Neutrophil (primary cell): ENCODE results near the gene GRIA1.

Experiments used
- H3K27ac ChIP-seq: fragments of 200-600 bp; sonication (generic); 2 replicates; pipeline ENCODE4 v1.5.1; 2016; ENCODE audit warnings: mild to moderate bottlenecking, moderate library complexity
- H3K27me3 ChIP-seq: fragments of 200-600 bp; sonication (generic); 2 replicates; pipeline ENCODE4 v1.6.0; 2016; ENCODE audit warnings: mild to moderate bottlenecking
- H3K36me3 ChIP-seq: fragments of 200-600 bp; sonication (generic); 2 replicates; pipeline ENCODE4 v1.5.1; 2017
- H3K4me1 ChIP-seq, 2 experiments: fragments of 200-600 bp in 1 of 2; sonication (generic) in 1 of 2; 1 replicate in 1 of 2; 2 replicates in 1 of 2; pipeline versions ENCODE4 v1.5.1 to v1.6.1; 2013 to 2016; ENCODE audit warnings: low read depth in 1 of 2, low read length in 1 of 2, mild to moderate bottlenecking in 1 of 2, moderate library complexity in 1 of 2; ENCODE audit not compliant: control insufficient read depth in 1 of 2, insufficient read depth in 1 of 2
- H3K4me3 ChIP-seq, 2 experiments: fragments of 200-600 bp in 1 of 2; sonication (generic) in 1 of 2; 1 replicate in 1 of 2; 2 replicates in 1 of 2; pipeline ENCODE4 v1.5.1; 2013 to 2016; ENCODE audit warnings: low read depth in 1 of 2, low read length in 1 of 2, mild to moderate bottlenecking in 1 of 2, moderate library complexity in 1 of 2
- H3K9me3 ChIP-seq: fragments of 200-600 bp; sonication (generic); 2 replicates; pipeline ENCODE4 v1.5.1; 2016
- CTCF ChIP-seq: fragments of 200-600 bp; sonication (generic); IDR thresholded peaks from 2 replicates; pipeline ENCODE4 v1.5.1; 2016; ENCODE audit warnings: antibody characterized with exemption

The GRIA1 gene

DNA sequence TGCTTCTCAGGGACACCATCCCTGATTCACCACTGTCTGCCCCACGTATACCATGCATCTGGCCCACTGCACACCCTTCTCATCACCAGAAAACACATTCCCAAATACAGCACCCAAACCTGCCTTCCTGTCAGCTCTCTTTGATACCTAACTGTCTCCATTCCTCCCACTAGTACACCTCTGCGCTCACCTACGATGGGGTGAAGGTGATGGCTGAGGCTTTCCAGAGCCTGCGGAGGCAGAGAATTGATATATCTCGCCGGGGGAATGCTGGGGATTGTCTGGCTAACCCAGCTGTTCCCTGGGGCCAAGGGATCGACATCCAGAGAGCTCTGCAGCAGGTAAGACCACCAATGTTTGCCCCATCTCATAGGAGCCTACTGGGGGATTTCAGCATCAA lies 186.4 kb downstream of the GRIA1 start:
- Histone ChIP-seq H3K4me3 (no peak overlapping the region), H3K27me3 (no peaks in the 10 kb centered on the region), H3K36me3 (no peaks in the 10 kb centered on the region), H3K9me3 (no peaks in the 10 kb centered on the region), H3K27ac (no peak overlapping the region), H3K4me1 (no peaks in the 10 kb centered on the region)
- TF ChIP-seq CTCF: no peak

DNA sequence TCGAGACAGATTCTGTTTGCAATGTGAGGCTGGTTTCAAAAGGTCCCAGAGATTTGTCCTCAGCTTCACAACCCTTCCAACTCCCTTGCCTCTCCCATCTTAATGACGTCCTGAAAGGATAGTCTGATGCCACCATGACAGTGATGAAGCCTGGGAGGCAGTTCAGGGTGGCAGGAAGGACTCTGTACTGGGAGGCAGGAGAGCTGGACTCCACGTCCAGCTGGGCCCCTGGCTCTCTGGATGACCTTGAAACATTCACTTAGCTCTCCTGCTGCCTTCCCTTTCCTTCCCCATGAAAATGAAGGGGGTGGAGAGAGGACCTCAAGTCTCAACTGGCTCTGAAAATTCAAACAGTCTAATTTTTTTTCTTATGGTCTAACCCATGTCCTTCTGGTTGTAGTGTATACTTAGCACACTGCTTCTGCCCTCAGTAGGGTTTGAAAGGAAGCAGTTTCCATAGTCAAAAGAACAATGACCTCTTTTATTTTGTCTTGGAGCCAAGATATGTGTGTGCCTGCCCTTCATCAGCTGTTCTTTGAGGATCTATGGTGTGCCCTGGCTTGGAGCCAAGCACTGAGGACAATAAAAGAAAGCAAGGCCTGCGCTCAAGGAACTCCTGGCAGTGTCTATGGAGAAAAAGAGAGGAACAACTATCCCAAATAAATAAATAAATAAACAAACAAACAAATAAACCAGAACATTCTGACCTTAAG lies 188.3 kb downstream of the GRIA1 start:
- no peaks in the 10 kb centered on the region for H3K36me3 ChIP-seq
- no peaks in the 10 kb centered on the region for H3K4me1 ChIP-seq
- TF ChIP-seq CTCF: no peak
- no peak overlapping the region for H3K27ac ChIP-seq
- H3K27me3 ChIP-seq: no peaks in the 10 kb centered on the region
- no peaks in the 10 kb centered on the region for H3K9me3 ChIP-seq
- no peak overlapping the region for H3K4me3 ChIP-seq

DNA sequence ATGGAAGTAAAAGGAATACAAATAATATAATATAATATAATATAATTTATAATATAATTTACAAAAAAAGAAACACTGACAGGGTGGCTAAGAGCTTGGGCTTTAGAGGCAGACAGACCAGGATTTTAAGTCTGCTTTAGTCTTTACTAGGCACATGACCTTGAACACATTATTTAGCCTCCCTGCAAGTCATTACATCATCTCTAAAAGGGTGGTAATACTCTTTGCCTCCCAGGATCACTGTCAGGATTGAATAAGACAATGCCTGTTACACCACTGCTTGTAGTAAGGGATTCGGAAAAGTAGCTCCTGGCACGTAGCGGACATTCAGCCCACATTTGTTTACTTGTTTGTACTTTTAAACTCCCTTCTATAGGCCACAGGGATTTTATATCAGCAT lies 199.8 kb downstream of the GRIA1 start:
- no peaks in the 10 kb centered on the region for H3K4me1 ChIP-seq
- H3K36me3 ChIP-seq: no peaks in the 10 kb centered on the region
- H3K27me3 ChIP-seq: no peaks in the 10 kb centered on the region
- no peak overlapping the region for H3K27ac ChIP-seq
- no peak overlapping the region for H3K4me3 ChIP-seq
- H3K9me3 ChIP-seq: no peaks in the 10 kb centered on the region
- no peak for TF ChIP-seq CTCF

DNA sequence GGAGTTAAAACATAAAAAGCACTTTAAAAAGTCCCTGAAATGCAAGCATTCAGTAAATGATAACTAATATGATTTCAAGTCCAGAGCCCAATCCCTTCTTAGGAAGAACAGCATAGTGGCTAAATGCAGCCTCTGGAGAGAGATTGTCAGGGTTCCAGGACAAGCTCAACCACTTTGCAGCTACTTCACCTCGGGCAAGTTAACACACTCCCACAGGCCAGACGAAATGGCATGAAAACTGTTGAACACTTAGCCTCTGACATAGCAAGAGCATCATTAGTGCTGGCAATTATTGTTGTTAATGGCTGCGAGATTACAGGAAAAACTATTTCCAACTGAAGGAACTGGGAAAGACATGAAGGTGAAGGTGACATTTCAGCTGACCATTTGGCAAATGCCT lies 205.8 kb downstream of the GRIA1 start:
- Histone ChIP-seq H3K27me3 (no peaks in the 10 kb centered on the region), H3K9me3 (no peaks in the 10 kb centered on the region), H3K4me1 (no peaks in the 10 kb centered on the region), H3K27ac (no peak overlapping the region), H3K36me3 (no peaks in the 10 kb centered on the region), H3K4me3 (no peak overlapping the region)
- no peak for TF ChIP-seq CTCF

DNA sequence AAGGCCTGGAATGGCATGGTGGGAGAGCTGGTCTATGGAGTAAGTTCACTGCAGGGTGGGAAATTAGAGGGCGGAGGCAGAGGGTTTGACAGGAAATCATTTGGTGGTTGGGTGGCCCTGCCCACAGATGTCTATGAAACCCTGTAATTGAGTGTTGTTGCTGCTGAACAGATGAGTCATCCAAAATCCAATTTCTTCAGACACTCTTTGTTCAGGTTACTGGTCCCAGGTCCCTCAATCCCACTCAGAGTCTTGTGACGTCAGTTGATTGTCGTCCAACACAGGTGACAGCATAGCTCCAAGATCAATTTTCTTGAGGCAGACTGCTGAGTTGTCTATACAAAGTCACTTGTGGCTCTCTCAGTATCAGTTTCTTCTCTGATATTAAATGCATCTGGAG lies 208.6 kb downstream of the GRIA1 start:
- no peaks in the 10 kb centered on the region for H3K27me3 ChIP-seq
- H3K4me1 ChIP-seq: no peaks in the 10 kb centered on the region
- TF ChIP-seq CTCF: no peak
- H3K27ac ChIP-seq: no peak overlapping the region
- no peaks in the 10 kb centered on the region for H3K9me3 ChIP-seq
- no peak overlapping the region for H3K4me3 ChIP-seq
- H3K36me3 ChIP-seq: no peaks in the 10 kb centered on the region
